Tibial nerve (tissue), 4 donors: Measurements from ENCODE around the gene EYA2. TPM values are rescaled to one million over a fixed set of nuclear protein-coding genes. Genes with fewer than 3 reads are reported as not detected.

Experiments
- DNase-seq, 2 donors: peaks; one replicate each; pipeline ENCODE4 v3.0.0-alpha.2; 2019; ENCODE audit warnings: low spot score in 2 of 2
- H3K27ac ChIP-seq, 4 donors: fragments of 200-600 bp; sonication (generic) in 3 of 4; one replicate each; pipeline ENCODE4 v1.5.1; 2017 to 2019; ENCODE audit warnings: mild to moderate bottlenecking in 1 of 4
- H3K27me3 ChIP-seq, 2 donors: fragments of 200-600 bp; sonication (generic) in 1 of 2; one replicate each; pipeline versions ENCODE4 v1.5.1 to v1.6.0; 2017 to 2019
- H3K36me3 ChIP-seq, 3 donors: fragments of 200-600 bp; sonication (generic); one replicate each; pipeline ENCODE4 v1.5.1; 2018 to 2019
- H3K4me1 ChIP-seq, 4 donors: fragments of 200-600 bp; sonication (generic) in 3 of 4; one replicate each; pipeline ENCODE4 v1.5.1; 2017 to 2019
- H3K4me3 ChIP-seq, 4 donors: fragments of 200-600 bp; sonication (generic) in 3 of 4; one replicate each; pipeline ENCODE4 v1.5.1; 2017 to 2019; ENCODE audit warnings: mild to moderate bottlenecking in 1 of 4, moderate library complexity in 1 of 4
- H3K9me3 ChIP-seq, 4 donors: fragments of 200-600 bp; sonication (generic) in 3 of 4; one replicate each; pipeline ENCODE4 v1.5.1; 2017 to 2019
- CTCF ChIP-seq, 5 experiments: fragments of 200-600 bp in 3 of 5; fragments of 450-650 bp in 2 of 5; sonication (generic) in 3 of 5; IDR thresholded peaks; one replicate each; pipeline ENCODE4 v1.5.1; 2016 to 2019; ENCODE audit warnings: antibody characterized with exemption in 5 of 5, mild to moderate bottlenecking in 3 of 5, moderate library complexity in 2 of 5
- EP300 ChIP-seq, 2 donors: sonication (generic); formaldehyde crosslinking; IDR thresholded peaks; one replicate each; pipeline ENCODE4 v1.6.1; 2017; ENCODE audit warnings: antibody characterized with exemption in 2 of 2, mild to moderate bottlenecking in 1 of 2
- POLR2A ChIP-seq, 2 donors: fragments of 450-650 bp; IDR thresholded peaks; one replicate each; pipeline ENCODE4 v1.6.1; 2017; ENCODE audit warnings: antibody characterized with exemption in 2 of 2, mild to moderate bottlenecking in 2 of 2, moderate library complexity in 2 of 2
- WGBS, 2 donors: methylation state at CpG; one replicate each; pipeline ENCODE4 v1.1.5; 2018; 5-methylcytosine and 5-hydroxymethylcytosine counted together
- total RNA-seq, 4 donors: library from RNA; depleted of rRNA; stranded (reverse); fragments of >200 nt; gene quantifications; one replicate each; pipeline ENCODE4 v1.1.0, GENCODE V29; 2016

The EYA2 gene
- total RNA-seq, 4 donors from 2014 or later, result 13.8 to 25.5 (median 20.2) TPM

GRCh38 chr20:46850896-46851295 lies 43.7 kb upstream of the EYA2 start:
- Histone ChIP-seq H3K4me1 (no peaks in the 10 kb centered on the region), H3K27ac (no peak overlapping the region), H3K27me3 (peaks cover 0 to 4% of the 10 kb centered on the region in 2 donors), H3K36me3 (no peaks in the 10 kb centered on the region), H3K4me3 (no peak overlapping the region), H3K9me3 (peaks cover 0 to 5% (median 0%) of the 10 kb centered on the region in 4 donors)
- no peak for DNase-seq
- 68 to 70% methylated on average over 7 of the region's 7 CpGs for WGBS, 2 donors
- TF ChIP-seq CTCF (IDR thresholded peaks at IDR 0.05) (no peak), EP300 (IDR thresholded peaks at IDR 0.05) (no peak), POLR2A (IDR thresholded peaks at IDR 0.05) (no peak)

- H3K27me3 ChIP-seq, result peaks cover 0 to 4% of the 10 kb centered on the region in 2 donors
- peaks cover 0 to 5% (median 0%) of the 10 kb centered on the region in 4 donors for H3K9me3 ChIP-seq
- no peaks in the 10 kb centered on the region for H3K4me1 ChIP-seq
- H3K36me3 ChIP-seq, result no peaks in the 10 kb centered on the region
- H3K4me3 ChIP-seq, result no peak overlapping the region
- 85 to 91% methylated on average over 4 of the region's 4 CpGs for WGBS, 2 donors
- no peak for TF ChIP-seq EP300 (IDR thresholded peaks at IDR 0.05)
- no peak for TF ChIP-seq CTCF (IDR thresholded peaks at IDR 0.05)
- no peak for TF ChIP-seq POLR2A (IDR thresholded peaks at IDR 0.05)
- DNase-seq, result no peak
- no peak overlapping the region for H3K27ac ChIP-seq
These were observed 42.9 kb upstream of the EYA2 start for GRCh38 chr20:46851746-46852145.

DNA sequence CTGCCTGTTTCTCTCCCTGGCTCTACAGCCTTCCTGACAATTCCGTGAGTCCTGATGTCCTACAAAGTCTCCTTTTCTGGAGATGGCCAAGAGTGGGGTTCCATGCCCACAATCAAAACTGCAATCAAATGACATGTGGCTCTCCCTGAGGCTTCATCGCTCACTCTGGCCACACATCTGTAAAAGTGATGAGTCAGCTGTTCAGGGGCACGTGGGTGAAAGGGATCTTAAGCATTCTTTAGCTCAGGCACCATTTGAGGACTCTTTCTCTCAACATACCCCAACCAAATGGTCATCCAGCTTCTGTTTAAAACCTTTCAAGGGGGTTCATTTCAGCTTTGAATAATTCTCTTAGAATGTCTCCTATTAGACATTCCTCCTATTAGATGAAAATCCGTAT lies 42.3 kb upstream of the EYA2 start:
- H3K27me3 ChIP-seq, result peaks cover 0 to 4% of the 10 kb centered on the region in 2 donors
- no peaks in the 10 kb centered on the region for H3K4me1 ChIP-seq
- TF ChIP-seq CTCF (IDR thresholded peaks at IDR 0.05) (no peak), POLR2A (IDR thresholded peaks at IDR 0.05) (no peak)
- peaks cover 0 to 5% (median 0%) of the 10 kb centered on the region in 4 donors for H3K9me3 ChIP-seq
- H3K27ac ChIP-seq, result no peak overlapping the region
- DNase-seq, result no peak
- no peak overlapping the region for H3K4me3 ChIP-seq
- WGBS, 2 donors, result 70 to 72% methylated on average over 4 of the region's 4 CpGs
- H3K36me3 ChIP-seq, result no peaks in the 10 kb centered on the region

- Histone ChIP-seq H3K4me1 (no peaks in the 10 kb centered on the region), H3K36me3 (no peaks in the 10 kb centered on the region), H3K27me3 (peaks cover 0 to 4% of the 10 kb centered on the region in 2 donors), H3K4me3 (no peak overlapping the region), H3K9me3 (peaks cover 0 to under 1% (median 0%) of the 10 kb centered on the region in 4 donors), H3K27ac (no peak overlapping the region)
- TF ChIP-seq CTCF (IDR thresholded peaks at IDR 0.05) (no peak), POLR2A (IDR thresholded peaks at IDR 0.05) (no peak)
- no peak for DNase-seq
- 93 to 96% methylated on average over 10 of the region's 10 CpGs for WGBS, 2 donors
These were observed 40.7 kb upstream of the EYA2 start for GRCh38 chr20:46853926-46854325.

DNA sequence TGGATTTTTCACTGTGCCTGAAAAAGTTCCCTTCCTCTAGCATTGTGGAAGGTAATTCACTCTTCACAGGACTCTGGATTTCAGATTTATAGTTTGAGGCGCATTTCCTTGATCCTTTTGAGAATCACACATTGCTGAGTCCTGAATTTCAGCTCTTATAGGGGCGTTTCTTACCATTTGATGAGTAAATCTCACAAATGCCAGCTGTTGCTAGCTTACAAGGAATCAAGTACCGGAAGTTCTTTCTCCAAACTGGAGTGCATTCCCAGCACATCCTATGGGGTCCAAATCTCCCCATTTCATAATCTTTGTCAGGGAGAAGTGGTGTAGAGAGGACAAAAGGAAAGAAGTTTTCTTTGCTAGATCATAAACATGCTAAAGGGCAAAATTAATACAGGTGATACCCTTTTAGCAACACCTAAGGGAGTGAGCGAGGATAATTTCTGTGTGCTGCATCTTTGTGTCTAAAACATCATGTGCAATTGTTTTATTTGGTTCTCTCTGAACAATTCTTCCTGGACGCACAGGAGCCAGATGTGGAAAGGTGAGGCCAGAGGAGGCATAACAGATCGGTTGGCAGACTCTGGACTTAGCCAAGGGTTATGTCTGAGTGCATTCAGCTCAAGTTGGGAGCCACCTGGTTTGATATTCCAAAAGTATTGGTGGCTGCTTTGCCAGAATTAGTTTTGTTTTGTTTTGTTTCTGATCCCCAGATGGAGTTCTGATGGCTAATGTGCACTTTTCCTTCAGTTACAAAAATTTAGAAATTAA lies 37.4 kb upstream of the EYA2 start:
- H3K27me3 ChIP-seq, result no peaks in the 10 kb centered on the region
- no peaks in the 10 kb centered on the region for H3K4me1 ChIP-seq
- no peak overlapping the region for H3K4me3 ChIP-seq
- WGBS, 2 donors, result 46 to 67% methylated on average over 6 of the region's 6 CpGs
- H3K36me3 ChIP-seq, result no peaks in the 10 kb centered on the region
- H3K27ac ChIP-seq, result no peak overlapping the region
- DNase-seq, result no peak
- no peak for TF ChIP-seq CTCF (IDR thresholded peaks at IDR 0.05)
- TF ChIP-seq EP300 (IDR thresholded peaks at IDR 0.05), result no peak
- TF ChIP-seq POLR2A (IDR thresholded peaks at IDR 0.05), result no peak
- H3K9me3 ChIP-seq, result peaks cover 0 to 19% (median 0%) of the 10 kb centered on the region in 4 donors
